ENCODE results near the gene STEAP3. TPM values are rescaled to one million over a fixed set of nuclear protein-coding genes. Genes with fewer than 3 reads are reported as not detected.

The STEAP3 gene
- total RNA-seq, 1 experiment from 2014 or later = 15.4 TPM

- Histone ChIP-seq H3K56ac (ENCODE audit: insufficient read length, low read depth, low read length) (no peak overlapping the region), H3K27ac (ENCODE audit: insufficient read length, low read depth, low read length) (no peak overlapping the region), H2BK120ac (ENCODE audit: low read depth, low read length, poor library complexity, severe bottlenecking) (no peak overlapping the region), H3K23me2 (ENCODE audit: insufficient read length, low read depth, low read length, poor library complexity, severe bottlenecking) (no peaks in the 10 kb centered on the region), H3K14ac (ENCODE audit: insufficient read depth, low read length) (peak overlapping the region; percentile 8; the same call in 1 of the 2 replicates), H3K9me3 (ENCODE audit: control insufficient read depth, low read depth, low read length) (no peaks in the 10 kb centered on the region), H4K91ac (ENCODE audit: insufficient read length, low read depth, low read length) (no peak overlapping the region), H3K23ac (ENCODE audit: insufficient read length, low read depth, low read length) (no peak overlapping the region), H4K5ac (ENCODE audit: insufficient read length, low read depth, low read length) (no peak overlapping the region), H3K4me1 (ENCODE audit: insufficient read depth, low read length) (no peaks in the 10 kb centered on the region; the same call in 1 of the 2 replicates), H3T11ph (ENCODE audit: low read length) (no peak overlapping the region), H2AK5ac (ENCODE audit: insufficient read length, low read length) (no peak overlapping the region), H2BK12ac (ENCODE audit: insufficient read length, low read depth, low read length) (no peak overlapping the region), H3K79me1 (ENCODE audit: insufficient read depth, low read depth, low read length, poor library complexity, severe bottlenecking) (no peaks in the 10 kb centered on the region), H2BK20ac (ENCODE audit: low read depth, low read length, poor library complexity, severe bottlenecking) (no peak overlapping the region), H2BK5ac (ENCODE audit: insufficient read length, low read length) (no peak overlapping the region), H2BK15ac (ENCODE audit: low read depth, low read length) (no peak overlapping the region), H2AFZ (ENCODE audit: low read length) (no peak overlapping the region), H4K8ac (replicated peaks; ENCODE audit: insufficient read length, low read depth, low read length) (no peak overlapping the region), H3K9ac (ENCODE audit: extremely low read depth, insufficient read length, low read length) (no peak overlapping the region), H4K20me1 (ENCODE audit: control insufficient read depth, insufficient read depth, insufficient read length) (no peaks in the 10 kb centered on the region), H3K4ac (ENCODE audit: low read depth, low read length) (no peak overlapping the region), H3K18ac (ENCODE audit: insufficient read length, low read depth, low read length) (no peak overlapping the region), H3K79me2 (ENCODE audit: insufficient read depth, low read length) (no peaks in the 10 kb centered on the region), H3K4me2 (ENCODE audit: insufficient read depth, insufficient read length, low read length) (no peak overlapping the region), H3K27me3 (ENCODE audit: insufficient read depth, low read length) (no peaks in the 10 kb centered on the region)
- peaks cover 40 to 49% of the 10 kb centered on the region in 2 experiments for H3K4me1 Mint-ChIP-seq
- TF ChIP-seq CTCF (conservative IDR thresholded peaks at IDR 0.05) = no peak
- WGBS (ENCODE audit: extremely low coverage, insufficient read length, low lambda C conversion rate) = no CpG with 5 or more reads among the region's 23 CpGs
- peak; percentile 25 for DNase-seq
- no peaks in the 10 kb centered on the region for H3K9me3 Mint-ChIP-seq
- H3K27ac Mint-ChIP-seq = no peak overlapping the region
- H3K36me3 Mint-ChIP-seq (ENCODE audit: insufficient read depth in 1 of 3, low read depth in 3 of 3) = peaks cover 0 to 11% (median 4%) of the 10 kb centered on the region in 3 experiments; a peak in 6 of 7 replicates
- H3K4me3 Mint-ChIP-seq = no peak overlapping the region
- no peaks in the 10 kb centered on the region for H3K27me3 Mint-ChIP-seq (ENCODE audit: low read depth)
Measured at GRCh38 chr2:119263025-119263424, 39.4 kb downstream of the STEAP3 start.
